NCI-H82 treated with DMSO at 0.1 percent for 48 hours (cell line): ENCODE measurements around the gene ZNF705A.
"Not testable (repeated sequence)": the region's sequence is repeated elsewhere in the genome, so short reads cannot be mapped to it uniquely, and the experiment has no call there.

Source experiments
- DNase-seq: peaks from one replicate; lab custom pipeline; 2025; ENCODE audit not compliant: unreplicated experiment; lab: John Stamatoyannopoulos, UW

ZNF705A gene

DNA sequence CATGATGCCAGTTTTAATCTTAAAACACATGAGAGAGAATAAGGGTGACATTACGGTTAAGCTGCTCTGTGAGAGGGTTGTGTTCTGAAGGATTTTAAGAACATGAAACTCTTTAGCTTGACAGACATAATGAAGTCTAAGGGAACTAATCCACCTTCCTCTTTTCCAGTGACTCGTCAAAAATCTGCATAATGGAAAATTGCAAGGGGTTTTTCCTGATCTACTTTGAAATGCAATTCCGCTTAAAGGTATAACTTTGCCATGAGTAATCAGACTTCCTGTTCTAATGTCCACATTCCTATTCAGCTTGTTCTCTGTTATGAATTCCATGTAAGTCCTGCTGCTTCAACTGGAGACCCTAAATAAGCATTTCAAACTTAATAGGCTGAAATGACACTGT is at the start of gene ZNF705A:
TSS of gene ZNF705A (plus strand) at position 171 of the 400 bp plus-strand sequence. CDS start 15,611 bp downstream, outside the sequence.
- DNase-seq = no peak

DNA sequence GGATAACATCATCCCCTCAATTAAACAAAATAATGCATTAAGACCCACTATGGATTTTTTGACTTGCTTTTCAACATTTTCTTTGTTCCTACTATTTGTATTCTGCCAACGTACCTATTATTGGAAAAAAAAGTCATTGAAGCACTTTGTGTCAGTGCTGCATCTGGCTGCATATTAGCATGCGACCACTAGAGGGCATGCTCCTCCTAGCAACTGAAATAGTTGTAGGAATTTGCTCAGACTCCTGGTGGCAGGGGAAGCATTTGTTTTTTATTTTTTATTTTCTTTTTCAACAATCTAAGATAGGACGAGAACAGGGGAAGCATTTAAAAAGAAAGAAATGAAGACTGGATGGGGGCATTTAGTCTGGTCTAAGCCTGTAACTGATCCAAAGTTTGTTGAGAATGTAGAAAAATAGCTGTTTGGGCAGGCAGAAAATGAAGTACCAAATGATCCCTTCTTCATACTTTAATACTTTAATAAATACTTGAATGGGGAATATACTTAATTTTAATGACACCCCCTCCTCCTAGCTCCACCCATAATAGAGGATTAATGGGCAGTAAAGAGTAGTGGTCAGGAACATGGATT is 47.9 kb upstream of the ZNF705A start:
- DNase-seq = peak; percentile 9

- DNase-seq = not testable (repeated sequence)
Observed at GRCh38 chr12:8113117-8113516, 43.7 kb upstream of the ZNF705A start.

- no peak for DNase-seq
Observed at GRCh38 chr12:8120072-8120713, 36.6 kb upstream of the ZNF705A start.

DNA sequence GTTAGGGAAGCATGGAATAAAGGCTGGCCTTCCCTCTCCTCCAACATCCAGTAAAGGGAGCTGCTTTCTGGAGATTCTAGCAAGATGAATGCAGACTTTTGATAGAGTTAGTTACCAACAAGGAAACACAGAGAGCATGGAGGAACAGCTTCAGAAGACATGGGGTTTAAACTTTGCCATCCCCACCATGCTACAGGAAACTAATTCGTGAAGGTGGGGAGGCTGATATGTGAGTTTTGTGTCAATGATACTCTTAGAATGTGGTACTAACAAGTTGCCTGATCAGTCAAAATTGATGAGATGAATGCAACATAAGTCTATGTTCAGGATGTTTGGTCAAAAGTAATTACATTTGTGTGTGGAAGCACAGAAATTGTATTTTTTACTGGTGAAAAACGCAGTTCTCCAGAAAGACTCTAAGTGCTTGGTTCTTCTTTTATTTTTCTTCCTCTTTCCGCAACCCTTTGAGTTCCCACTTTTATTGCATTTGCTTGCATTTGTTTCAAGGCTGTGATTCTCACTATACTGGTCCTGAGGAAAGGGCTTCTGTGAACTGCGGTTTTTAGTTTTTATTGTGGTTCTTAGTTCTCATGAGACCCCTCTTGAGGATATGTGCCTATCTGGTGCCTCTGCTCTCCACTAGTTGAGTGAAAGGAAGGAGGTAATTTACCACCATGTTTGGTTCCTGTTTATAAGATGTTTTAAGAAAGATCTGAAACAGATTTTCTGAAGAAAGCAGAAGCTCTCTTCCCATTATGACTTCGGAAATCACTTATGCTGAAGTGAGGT is 33.5 kb upstream of the ZNF705A start, which contains the start of gene CLEC4A:
TSS of gene CLEC4A (plus strand) at position 494 of the 789 bp plus-strand sequence. CDS start at position 756, 262 bp downstream.
- DNase-seq = no peak

DNA sequence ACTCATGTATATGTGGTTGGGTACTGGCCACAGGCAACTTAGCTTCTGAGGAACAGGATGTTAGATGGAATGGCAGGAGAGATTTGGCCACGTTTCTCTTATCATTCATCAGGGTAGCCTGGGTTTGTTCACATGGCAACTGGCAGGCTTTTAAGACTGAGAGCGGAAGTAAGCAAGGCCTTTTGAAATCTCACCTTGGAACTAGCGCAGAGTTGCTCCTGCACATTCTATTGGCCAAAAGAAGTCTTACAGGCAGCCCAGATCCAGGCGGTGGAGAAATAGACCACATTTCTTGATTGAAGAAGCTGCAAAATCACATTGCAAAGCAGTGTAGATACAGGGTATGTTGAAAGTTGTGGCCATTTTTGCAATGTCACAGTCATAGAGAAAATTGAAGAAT is 29.7 kb upstream of the ZNF705A start:
- no peak for DNase-seq

DNA sequence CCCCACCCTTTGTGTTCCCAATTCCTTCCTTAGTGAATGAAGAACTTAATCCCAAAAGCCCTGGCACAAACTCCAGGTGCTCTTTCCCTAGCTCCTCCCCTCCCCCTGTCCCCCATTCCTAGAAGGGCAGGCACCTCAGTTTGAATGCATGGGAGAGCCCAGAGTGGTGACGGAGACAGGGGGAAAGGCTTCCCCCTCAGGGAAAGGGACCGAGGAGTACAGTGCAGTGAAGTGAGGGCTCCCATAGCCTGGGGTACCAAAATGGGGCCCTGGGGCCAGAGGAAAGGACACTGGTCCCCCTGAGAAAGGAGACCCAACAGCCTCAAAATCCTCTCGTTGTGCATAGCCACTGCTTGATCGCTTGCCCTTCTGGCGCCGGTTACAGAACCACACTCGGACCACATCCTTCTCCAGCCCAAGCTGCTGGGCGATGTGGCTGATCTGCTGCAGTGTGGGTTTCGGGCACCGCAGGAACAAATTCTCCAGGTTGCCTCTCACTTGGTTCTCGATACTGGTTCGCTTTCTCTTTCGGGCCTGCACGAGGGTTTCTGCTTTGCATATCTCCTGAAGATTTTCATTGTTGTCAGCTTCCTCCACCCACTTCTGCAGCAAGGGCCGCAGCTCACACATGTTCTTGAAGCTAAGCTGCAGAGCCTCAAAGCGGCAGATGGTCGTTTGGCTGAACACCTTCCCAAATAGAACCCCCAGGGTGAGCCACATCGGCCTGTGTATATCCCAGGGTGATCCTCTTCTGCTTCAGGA is 23.0 kb upstream of the ZNF705A start:
- peak; percentile 19 for DNase-seq

DNA sequence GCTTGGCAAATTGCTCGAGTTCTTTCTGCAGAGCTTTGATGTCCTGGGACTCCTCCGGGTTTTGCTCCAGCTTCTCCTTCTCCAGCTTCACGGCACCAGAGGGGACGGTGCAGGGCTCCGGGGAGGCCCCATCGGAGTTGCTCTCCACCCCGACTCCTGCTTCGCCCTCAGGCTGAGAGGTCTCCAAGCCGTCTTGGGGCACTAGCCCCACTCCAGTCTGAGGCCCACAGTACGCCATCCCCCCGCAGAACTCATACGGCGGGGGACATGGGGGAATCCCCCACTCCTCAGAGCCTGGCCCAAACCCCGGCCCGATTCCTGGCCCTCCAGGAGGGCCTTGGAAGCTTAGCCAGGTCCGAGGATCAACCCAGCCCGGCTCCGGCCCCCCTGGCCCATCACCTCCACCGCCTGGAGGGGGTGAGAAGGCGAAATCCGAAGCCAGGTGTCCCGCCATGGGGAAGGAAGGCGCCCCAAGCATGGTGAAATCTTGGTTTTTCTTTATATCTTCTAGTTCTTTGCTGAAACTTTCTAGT is 22.4 kb upstream of the ZNF705A start:
- not testable (repeated sequence) for DNase-seq

DNA sequence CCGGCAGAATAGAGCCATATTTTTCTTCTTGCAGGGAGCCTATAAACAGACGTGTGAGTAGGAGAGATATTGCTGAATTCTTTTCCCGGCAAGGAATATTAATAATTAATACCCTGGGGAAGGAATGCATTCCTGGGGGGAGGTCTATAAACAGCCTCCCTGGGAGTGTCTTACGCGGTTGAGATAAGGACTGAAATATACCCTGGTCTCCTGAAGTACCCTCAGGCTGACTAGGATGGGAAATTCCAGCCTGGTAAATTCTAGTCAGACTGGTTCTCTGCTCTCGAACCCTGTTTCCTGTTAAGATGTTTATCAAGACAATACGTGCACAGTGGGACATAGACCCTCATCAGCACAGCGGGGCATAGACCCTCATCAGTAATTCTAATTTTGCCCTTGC is 15.2 kb upstream of the ZNF705A start:
- DNase-seq = not testable (repeated sequence)

DNA sequence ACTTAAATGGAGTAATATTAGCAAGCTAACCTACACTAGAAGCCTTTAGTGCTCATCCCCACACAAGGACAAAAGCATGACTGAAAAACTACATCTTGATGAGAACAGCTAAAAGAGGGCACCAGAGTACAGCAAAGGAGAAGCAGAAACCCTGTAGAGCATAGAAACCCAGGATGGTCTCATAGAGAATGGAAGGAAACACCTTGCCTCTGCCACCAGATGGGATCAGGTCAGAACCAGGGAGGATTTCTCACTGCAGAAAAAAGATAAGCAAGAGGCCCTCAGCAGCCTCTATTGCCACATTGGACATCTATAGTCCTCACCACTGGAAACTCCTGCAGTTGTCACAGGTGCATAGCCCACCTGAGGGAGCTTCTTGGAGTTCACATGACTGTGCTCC is 13.6 kb upstream of the ZNF705A start:
- no peak for DNase-seq

DNA sequence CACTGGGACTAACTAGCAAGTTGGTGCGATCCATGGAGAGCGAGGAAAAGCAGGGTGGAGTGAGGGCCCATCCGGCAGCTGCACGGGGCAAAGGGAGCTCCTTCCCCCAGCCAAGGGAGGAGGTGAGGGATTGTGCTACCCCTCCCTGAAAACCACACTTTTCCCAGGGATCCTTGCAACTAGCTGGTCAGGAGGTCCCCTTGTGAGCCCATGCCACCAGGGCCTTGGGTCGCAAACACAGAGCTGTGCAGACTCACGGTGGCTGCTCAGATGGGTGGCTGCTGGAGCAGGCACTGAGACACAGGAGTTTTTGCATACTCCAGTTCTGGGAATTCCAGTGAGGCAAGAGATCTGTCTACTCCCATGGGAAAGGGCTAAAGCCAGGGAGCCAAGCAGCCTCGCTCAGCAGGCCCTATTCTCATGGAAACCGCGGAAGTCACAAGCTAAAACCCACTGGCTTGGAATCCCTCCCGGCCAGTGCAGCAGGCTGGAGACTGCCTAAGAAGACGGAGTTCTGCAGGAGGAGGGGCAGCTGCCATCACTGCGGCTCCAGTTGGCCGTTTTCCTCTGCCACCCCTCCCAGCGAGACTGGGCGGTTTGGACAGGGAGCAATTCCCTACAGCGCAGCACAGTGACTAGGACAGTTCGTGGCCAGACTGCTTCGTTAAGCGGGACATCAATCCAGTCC is 10.9 kb upstream of the ZNF705A start:
- DNase-seq = no peak

- DNase-seq = no peak
Observed at GRCh38 chr12:8146442-8146771, 10.4 kb upstream of the ZNF705A start.

DNA sequence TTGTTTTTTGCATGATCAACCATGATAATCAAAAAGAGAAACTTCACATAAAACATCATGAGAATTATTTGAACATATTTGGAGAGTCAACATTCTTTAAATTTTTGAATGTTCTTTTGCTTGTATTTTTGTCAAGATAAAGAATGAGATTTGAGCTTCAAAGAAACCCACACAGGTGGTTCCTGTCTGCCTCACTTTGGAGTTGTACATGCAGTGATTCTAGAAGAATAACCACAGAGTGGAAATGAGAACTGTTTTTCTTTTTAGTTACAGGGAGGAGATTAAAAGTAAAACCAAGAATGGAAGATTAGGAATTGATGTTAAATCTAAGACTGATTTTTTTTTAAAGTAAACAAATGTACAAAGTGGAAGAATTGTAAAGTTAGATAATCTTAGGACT is 2.3 kb upstream of the ZNF705A start:
- no peak for DNase-seq

DNA sequence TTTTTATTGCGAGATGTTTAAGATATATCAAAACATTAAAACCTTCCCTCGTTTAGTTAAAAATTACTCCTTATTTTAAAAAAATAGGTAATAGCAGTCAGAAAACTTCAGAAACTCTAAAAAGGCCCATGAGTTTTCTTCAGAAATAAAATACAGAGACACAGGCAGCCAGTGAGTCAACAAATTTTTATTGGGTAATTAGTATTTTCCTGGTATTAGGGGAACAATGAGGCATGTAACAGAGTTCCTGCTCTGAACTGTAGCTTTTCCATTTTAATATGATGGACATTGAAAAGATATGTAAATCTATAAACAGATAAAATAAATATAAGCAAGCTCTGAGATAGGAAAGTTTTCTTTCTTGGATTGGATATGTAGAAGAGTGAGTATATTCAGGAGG is 399 bp upstream of the ZNF705A start:
- no peak for DNase-seq

DNA sequence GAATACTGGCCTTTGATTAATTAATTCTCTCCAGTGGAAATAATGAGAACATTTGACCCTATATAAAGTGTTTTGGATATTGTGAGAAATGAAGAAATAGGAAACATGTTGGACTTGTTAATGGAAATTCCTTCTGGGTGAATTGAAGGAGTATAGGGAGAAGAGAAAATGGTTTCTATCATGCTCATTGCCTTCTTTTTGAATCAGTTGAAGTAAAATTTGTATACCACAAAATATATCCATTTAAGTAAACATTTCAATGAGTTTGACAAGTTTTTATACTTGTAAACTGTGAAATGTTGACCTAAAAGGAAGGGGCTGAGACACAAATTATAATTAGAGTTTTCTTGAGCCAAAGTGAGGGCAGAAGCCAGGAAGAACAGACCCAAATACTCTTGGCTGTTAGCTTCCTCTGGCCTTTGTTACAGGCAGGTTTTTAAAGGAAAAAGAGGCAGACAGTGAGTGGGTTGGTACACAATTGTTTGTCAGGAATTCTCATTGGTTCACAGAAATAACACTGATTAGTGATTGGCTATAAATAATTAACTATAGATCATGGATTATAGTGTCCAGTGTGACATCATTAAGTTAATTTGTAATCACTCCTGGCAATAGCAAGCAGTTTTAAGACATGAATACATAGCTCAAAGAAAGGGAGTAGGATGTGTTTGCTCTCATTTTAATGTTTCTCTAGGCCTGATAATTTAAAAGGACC is 826 bp downstream of the ZNF705A start:
- DNase-seq = no peak

DNA sequence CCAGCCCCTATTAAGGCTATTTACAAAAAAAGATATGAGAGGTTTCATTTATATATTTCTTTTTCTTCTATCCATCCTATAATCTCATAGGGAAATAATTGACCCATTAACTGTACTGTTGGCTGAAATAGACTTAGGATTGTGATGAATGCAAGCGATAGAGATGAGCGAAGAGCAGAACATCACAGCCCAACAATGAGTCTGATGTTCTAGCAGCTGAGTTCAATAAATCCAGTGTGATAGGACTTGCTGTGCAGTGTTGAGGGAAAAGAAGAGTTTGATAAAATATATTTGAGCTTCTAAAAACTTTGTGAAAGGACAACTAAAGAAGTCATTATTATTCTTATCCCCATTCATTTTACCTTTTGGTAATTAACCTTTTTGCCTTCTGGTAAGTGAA is 16.1 kb downstream of the ZNF705A start:
- DNase-seq = not testable (repeated sequence)

DNA sequence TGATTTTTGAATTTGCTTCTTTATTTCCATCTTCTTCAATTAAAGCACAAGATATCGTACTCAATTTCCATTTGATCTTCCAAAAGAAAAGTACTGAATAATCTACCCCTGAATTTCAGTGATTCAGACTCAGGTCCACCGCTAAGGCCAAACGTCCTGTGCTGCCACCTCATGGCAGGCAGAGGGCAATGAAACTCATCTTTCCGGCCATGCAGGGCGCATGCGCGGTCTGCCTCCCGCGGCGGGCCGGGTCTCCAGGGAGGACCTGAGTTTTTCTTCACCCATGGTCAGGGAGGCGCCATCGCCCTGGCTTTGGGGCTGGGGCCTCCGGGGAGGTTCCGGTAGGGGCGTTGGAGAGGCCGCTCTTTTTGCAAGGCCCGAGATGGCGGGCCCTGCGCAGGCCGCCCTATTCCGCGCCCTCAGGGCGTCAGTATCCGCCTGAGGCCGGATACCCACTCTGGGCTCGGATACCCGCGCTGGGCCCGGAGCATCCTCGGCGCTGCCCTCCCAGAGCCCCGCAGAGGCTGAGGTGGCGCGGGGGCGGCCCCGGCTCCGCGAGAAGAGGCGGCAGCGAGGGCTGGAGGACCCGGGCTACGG is 23.3 kb downstream of the ZNF705A start:
- DNase-seq = peak; percentile 8

GRCh38 chr12:8181271-8181670 is 24.5 kb downstream of the ZNF705A start:
- DNase-seq = not testable (repeated sequence)

DNA sequence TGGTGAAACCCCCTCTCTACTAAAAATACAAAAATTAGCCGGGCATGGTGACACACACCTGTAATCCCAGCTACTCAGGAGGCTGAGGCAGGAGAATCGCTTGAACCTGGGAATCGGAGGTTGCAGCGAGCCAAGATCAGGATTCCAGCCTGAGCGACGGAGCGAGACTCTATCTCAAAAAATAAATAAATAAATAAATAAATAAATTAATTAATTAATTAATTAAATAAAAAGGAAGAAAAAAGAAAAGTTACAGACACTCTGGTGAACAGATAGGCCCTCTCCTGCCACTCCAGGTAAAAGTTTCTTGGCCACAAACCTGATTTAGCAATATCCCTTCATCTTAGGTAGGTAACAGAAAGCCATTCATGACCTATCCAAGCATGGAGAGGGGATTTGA is 26.1 kb downstream of the ZNF705A start:
- not testable (repeated sequence) for DNase-seq
